Natural killer cell treated with Interleukin-12 subunit alpha and Interleukin-12 subunit beta and Interleukin-15 and Interleukin-18, amount 100 ng/mL, for 72 hours (primary cell): Measurements from ENCODE around the gene GBX1. TPM values are rescaled to one million over a fixed set of nuclear protein-coding genes. Genes with fewer than 3 reads are reported as not detected.

ENCODE experiments used
- ATAC-seq, 2 donors: fragments of 150-1000 bp; cut with Tn5 transposase in 1 of 2; sonication (Bioruptor Pico), chemical (Tn5 transposase) in 1 of 2; 2 replicates each; pipeline ENCODE4 v1.10.0; 2021
- DNase-seq: peaks from one replicate; pipeline ENCODE4 v3.0.0; 2022; ENCODE audit warnings: low spot score
- H3K27ac Mint-ChIP-seq, 2 donors: 1 replicate in 1 of 2; 2 replicates in 1 of 2; pipeline ENCODE4 v1.8.0; 2022; ENCODE audit warnings: mixed read lengths in 2 of 2, mild to moderate bottlenecking in 1 of 2, moderate library complexity in 1 of 2
- H3K27me3 Mint-ChIP-seq, 2 donors: 1 replicate in 1 of 2; 2 replicates in 1 of 2; pipeline ENCODE4 v1.8.0; 2022; ENCODE audit warnings: mixed read lengths in 2 of 2
- H3K36me3 Mint-ChIP-seq: one replicate; pipeline ENCODE4 v1.8.0; 2022; ENCODE audit warnings: mixed read lengths
- H3K4me1 Mint-ChIP-seq, 2 donors: 1 replicate in 1 of 2; 2 replicates in 1 of 2; pipeline ENCODE4 v1.8.0; 2022; ENCODE audit warnings: low read depth in 2 of 2, mixed read lengths in 2 of 2, mild to moderate bottlenecking in 1 of 2
- H3K4me3 Mint-ChIP-seq: one replicate; pipeline ENCODE4 v1.8.0; 2022; ENCODE audit warnings: mixed read lengths
- H3K9me3 Mint-ChIP-seq: 2 replicates; pipeline ENCODE4 v1.8.0; 2022; ENCODE audit warnings: mixed read lengths
- total RNA-seq, 2 donors: library from RNA; stranded (reverse); gene quantifications; one replicate each; pipeline ENCODE4 v1.2.3, GENCODE V29; 2022

The GBX1 gene
- total RNA-seq, 2 donors from 2014 or later = not detected

DNA sequence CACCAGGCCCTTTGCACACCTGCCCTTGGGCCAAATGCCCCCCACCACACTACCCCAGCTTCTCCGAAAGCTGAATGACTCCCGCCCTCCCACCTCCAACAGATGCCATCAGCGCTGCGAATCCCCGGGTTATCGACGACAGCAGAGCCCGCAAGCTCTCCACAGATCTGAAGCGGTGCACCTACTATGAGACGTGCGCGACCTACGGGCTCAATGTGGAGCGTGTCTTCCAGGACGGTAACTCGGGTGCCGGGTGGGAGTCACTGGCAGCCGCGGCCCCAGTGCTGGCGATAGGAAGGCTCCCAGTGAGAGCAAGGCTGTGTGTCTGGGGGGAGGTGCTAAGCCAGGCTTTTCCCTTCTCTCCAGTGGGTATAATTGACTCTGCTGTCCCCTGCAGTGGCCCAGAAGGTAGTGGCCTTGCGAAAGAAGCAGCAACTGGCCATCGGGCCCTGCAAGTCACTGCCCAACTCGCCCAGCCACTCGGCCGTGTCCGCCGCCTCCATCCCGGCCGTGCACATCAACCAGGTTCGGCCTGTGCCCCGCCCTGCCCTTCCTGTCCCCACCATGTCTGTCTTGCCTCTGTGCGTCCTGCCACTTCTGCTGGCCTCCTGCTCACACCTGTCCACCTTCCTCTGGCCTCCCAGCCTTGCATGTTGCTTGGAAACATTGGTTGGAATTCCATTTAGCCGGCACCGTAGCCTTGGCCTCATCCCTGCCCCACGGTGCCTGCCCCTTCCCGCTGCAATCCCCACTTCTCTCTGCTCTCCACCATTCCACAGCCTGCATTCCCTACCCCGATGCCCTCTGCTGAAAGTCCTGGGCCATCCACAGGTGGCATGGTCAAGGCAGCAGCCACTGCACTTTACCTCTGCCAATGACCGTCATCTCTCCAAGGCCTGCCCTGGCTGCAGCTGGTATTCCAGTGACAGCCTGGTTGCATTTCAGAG is 49.1 kb downstream of the GBX1 start:
- H3K4me3 Mint-ChIP-seq = no peak overlapping the region
- ATAC-seq = no peak
- DNase-seq = no peak
- no peaks in the 10 kb centered on the region for H3K36me3 Mint-ChIP-seq
- no peaks in the 10 kb centered on the region for H3K9me3 Mint-ChIP-seq
- H3K4me1 Mint-ChIP-seq = no peaks in the 10 kb centered on the region
- H3K27ac Mint-ChIP-seq = no peak overlapping the region
- no peaks in the 10 kb centered on the region for H3K27me3 Mint-ChIP-seq

DNA sequence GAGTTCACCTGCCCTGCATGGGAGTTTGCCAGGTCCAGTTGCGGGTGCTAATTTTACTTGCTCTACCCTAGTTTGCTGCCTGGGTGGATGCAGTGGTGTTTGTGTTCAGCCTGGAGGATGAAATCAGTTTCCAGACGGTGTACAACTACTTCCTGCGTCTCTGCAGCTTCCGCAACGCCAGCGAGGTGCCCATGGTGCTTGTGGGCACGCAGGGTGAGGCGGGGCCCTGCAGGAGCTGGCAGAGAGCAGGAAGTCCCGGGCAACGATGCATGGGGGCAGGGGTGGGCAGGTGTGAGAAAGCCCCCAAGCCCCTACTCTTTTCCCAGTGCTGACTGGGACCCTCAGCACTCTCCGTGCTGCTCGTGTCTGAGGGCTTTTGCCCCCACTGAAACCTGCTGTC is 49.9 kb downstream of the GBX1 start:
- Mint-ChIP-seq H3K4me3 (no peak overlapping the region), H3K27me3 (no peaks in the 10 kb centered on the region), H3K27ac (no peak overlapping the region), H3K36me3 (no peaks in the 10 kb centered on the region), H3K4me1 (no peaks in the 10 kb centered on the region), H3K9me3 (no peaks in the 10 kb centered on the region)
- ATAC-seq (no peak), DNase-seq (no peak)

DNA sequence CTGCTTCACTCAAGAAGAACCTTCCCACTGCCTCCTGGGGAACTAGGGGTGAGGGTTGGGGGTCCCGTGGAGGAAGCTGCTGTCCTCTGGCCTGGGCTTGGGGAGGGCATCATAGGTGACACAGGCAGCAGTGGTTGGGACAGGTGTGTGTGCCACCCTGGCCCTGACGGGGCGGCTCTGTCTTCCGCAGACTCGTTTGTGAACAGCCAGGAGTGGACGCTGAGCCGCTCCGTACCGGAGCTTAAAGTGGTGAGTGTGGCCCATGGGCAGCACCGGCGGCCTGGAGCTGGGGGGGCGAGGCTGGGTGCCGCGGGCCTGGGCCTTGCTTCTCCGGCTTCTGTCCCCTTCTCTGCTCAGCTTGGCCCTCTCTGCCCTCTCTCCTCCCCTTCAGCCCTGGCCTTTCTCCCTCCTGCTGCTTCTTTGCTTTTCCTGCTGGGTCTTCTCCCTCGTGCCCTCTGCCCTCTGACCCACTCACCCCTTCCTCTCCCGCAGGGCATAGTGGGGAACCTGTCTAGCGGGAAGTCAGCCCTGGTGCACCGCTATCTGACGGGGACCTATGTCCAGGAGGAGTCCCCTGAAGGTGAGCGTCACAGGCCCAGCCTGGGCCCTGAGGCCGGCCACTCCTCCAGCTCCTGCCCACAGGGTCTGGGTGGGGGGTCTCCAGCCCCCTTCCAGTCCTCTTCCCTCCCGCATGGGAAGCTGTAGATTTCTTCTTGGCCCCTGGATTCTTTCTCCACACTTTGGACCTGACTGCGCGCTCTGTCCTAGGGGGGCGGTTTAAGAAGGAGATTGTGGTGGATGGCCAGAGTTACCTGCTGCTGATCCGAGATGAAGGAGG is 50.7 kb downstream of the GBX1 start:
- H3K4me1 Mint-ChIP-seq = no peaks in the 10 kb centered on the region
- H3K36me3 Mint-ChIP-seq = no peaks in the 10 kb centered on the region
- ATAC-seq (no peak), DNase-seq (no peak)
- H3K27ac Mint-ChIP-seq = no peak overlapping the region
- no peaks in the 10 kb centered on the region for H3K9me3 Mint-ChIP-seq
- peak overlapping the region; percentile 4 for H3K4me3 Mint-ChIP-seq
- no peaks in the 10 kb centered on the region for H3K27me3 Mint-ChIP-seq

GRCh38 chr7:151115836-151116418 is 51.6 kb downstream of the GBX1 start:
- no peaks in the 10 kb centered on the region for H3K4me1 Mint-ChIP-seq
- H3K27me3 Mint-ChIP-seq = no peaks in the 10 kb centered on the region
- H3K36me3 Mint-ChIP-seq = no peaks in the 10 kb centered on the region
- H3K27ac Mint-ChIP-seq = no peak overlapping the region
- H3K4me3 Mint-ChIP-seq = peak overlapping the region; percentile 2
- DNase-seq (no peak), ATAC-seq (no peak)
- no peaks in the 10 kb centered on the region for H3K9me3 Mint-ChIP-seq

DNA sequence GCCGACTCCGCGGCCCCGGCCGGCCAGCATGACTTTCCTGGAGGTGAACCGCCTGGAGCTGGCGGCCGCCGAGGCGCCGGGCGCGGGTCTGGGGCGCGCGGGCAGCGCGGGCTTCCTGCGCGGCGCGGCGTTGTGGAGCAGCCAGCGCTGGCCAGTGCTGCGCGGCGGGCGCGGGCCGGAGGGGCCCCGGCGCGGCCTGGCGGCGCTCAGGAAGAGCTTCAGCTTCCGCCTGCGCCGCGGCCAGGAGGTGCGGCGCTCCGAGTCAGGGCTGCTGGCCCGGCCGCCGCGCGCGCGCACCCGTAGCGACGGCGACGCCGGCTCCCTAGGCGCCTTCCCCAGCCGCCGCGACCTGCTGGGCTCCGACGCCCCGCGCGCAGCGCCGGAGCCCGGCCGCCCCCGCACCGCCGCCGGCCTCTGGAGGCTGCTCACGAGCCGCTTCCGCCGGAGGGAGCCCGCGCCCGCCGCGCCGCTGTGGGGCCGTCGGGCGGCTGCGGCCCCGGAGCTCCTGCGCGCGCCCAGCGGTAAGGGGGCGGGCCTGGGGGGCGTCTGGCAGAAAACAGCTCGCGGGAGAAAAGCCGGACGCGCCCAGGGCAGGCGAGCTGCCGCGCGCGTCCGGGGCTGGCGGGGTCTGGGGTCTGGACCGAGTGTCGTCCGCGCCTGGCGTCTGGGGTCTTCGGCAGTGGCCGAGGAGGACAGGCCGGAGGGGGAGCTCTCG is 52.2 kb downstream of the GBX1 start:
- Mint-ChIP-seq H3K27me3 (no peaks in the 10 kb centered on the region), H3K27ac (no peak overlapping the region), H3K4me1 (peaks cover 0 to under 1% of the 10 kb centered on the region in 2 donors), H3K9me3 (no peaks in the 10 kb centered on the region), H3K36me3 (no peaks in the 10 kb centered on the region), H3K4me3 (no peak overlapping the region)
- no peak for DNase-seq
- ATAC-seq = peak; percentile 71 to 77

GRCh38 chr7:151114151-151115090 is 53.1 kb downstream of the GBX1 start:
- ATAC-seq (peak; percentile 11 to 46), DNase-seq (no peak)
- Mint-ChIP-seq H3K4me1 (peaks cover 0 to 2% of the 10 kb centered on the region in 2 donors), H3K4me3 (peak overlapping the region; percentile 8), H3K27ac (no peak overlapping the region), H3K36me3 (no peaks in the 10 kb centered on the region), H3K27me3 (no peaks in the 10 kb centered on the region), H3K9me3 (no peaks in the 10 kb centered on the region)

- H3K27ac Mint-ChIP-seq = no peak overlapping the region
- H3K9me3 Mint-ChIP-seq = no peaks in the 10 kb centered on the region
- H3K27me3 Mint-ChIP-seq = no peaks in the 10 kb centered on the region
- peak overlapping the region; percentile 8 for H3K4me3 Mint-ChIP-seq
- ATAC-seq (no peak), DNase-seq (no peak)
- H3K4me1 Mint-ChIP-seq = peaks cover 0 to 2% of the 10 kb centered on the region in 2 donors
- H3K36me3 Mint-ChIP-seq = no peaks in the 10 kb centered on the region
Observed at GRCh38 chr7:151113344-151114150, 53.9 kb downstream of the GBX1 start.

DNA sequence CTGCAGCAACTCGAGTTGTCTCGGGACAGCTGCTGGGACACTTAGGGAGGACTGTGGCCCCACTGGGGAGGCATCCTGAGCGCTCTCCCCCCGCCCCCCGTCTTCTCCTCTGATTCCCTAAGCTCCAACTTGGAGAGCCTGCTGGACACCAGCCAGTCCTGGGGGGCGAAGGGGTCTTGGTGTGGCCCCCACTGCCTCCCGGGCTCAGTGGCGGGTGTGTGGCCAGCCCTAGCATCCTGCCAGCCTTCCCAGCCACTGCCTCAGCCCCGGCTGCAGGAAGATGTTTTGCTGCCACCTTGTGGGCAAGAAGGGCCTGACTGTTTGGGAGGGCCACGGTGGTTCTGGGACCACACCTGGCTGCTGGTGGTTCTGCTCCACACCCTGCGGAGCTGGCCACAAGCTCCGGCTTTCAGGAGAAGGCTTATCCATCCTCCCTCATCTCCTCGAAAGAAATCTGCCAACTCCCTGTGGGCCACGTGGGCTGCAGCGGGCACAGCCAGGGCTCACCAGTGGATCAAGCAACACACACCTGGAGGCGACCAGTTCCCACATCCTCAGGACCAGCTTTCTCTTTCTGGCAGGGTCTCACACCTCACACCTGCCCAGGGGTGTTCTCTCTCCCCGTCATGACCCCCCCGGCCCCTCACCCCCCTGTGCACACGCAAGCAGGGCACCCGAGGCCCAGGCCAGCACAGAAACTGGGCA is 56.4 kb downstream of the GBX1 start:
- DNase-seq = peak; percentile 75
- Mint-ChIP-seq H3K36me3 (no peaks in the 10 kb centered on the region), H3K4me1 (peaks cover 0 to 2% of the 10 kb centered on the region in 2 donors), H3K4me3 (no peak overlapping the region), H3K9me3 (no peaks in the 10 kb centered on the region), H3K27ac (no peak overlapping the region), H3K27me3 (no peaks in the 10 kb centered on the region)
- peak; percentile 74 to 79 for ATAC-seq

- H3K4me3 Mint-ChIP-seq = no peak overlapping the region
- no peaks in the 10 kb centered on the region for H3K27me3 Mint-ChIP-seq
- ATAC-seq (no peak), DNase-seq (no peak)
- no peak overlapping the region for H3K27ac Mint-ChIP-seq
- peaks cover 0 to 2% of the 10 kb centered on the region in 2 donors for H3K4me1 Mint-ChIP-seq
- H3K9me3 Mint-ChIP-seq = no peaks in the 10 kb centered on the region
- H3K36me3 Mint-ChIP-seq = no peaks in the 10 kb centered on the region
Observed at GRCh38 chr7:151110236-151110940, 57.1 kb downstream of the GBX1 start.

GRCh38 chr7:151109094-151110048 is 58.1 kb downstream of the GBX1 start:
- Mint-ChIP-seq H3K27me3 (no peaks in the 10 kb centered on the region), H3K4me1 (peaks cover 0 to 2% of the 10 kb centered on the region in 2 donors), H3K9me3 (no peaks in the 10 kb centered on the region), H3K27ac (no peak overlapping the region), H3K36me3 (no peaks in the 10 kb centered on the region), H3K4me3 (no peak overlapping the region)
- no peak for ATAC-seq
- no peak for DNase-seq
